GM12891 (cell line): Measurements from ENCODE around the gene TNS1.

Experiments used
- POLR2A ChIP-seq: IDR thresholded peaks from 2 replicates; pipeline ENCODE4 v1.6.1; 2011; ENCODE audit warnings: low read depth, low read length, control low read depth
- POLR2AphosphoS5 ChIP-seq: IDR thresholded peaks from 2 replicates; pipeline ENCODE4 v1.6.1; 2011; ENCODE audit warnings: low read depth, low read length, control low read depth
- POU2F2 ChIP-seq: IDR thresholded peaks from 2 replicates; pipeline ENCODE4 v1.6.1; 2011; ENCODE audit warnings: low read depth, mild to moderate bottlenecking, control low read depth, low read length, moderate library complexity
- SPI1 ChIP-seq: IDR thresholded peaks from 2 replicates; pipeline ENCODE4 v1.6.1; 2011; ENCODE audit warnings: low read depth, low read length, control low read depth
- TAF1 ChIP-seq: IDR thresholded peaks from 2 replicates; pipeline ENCODE4 v1.6.1; 2011; ENCODE audit warnings: low read depth, low read length, control low read depth

DNA sequence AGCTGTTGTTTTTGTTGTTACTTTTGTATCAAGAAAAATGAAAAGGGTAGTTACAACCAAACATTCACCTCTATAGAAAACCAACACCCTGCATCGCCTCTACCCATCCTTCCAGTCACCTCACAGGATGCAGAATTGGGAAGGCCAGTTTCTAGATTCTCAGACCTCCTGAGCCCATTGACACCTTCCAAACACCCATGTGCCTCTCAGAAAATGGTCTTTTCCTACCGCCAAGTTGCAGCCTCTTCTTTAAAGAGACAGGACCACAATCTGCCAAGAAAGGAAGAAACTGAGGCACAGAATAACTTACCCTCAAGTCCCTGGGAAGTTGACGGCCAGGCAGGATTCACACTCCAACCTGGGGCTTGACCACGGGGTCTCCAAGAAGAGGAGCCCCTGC, 101.4 kb downstream of the TNS1 start:
- TF ChIP-seq POLR2A (no peak), POLR2AphosphoS5 (no peak), TAF1 (no peak), POU2F2 (no peak), SPI1 (no peak)
